Activated T-cell treated with anti-CD3 and anti-CD28 coated beads for 1 hour (primary cell): Measurements from ENCODE around the gene PCDHGA3.
"Not testable (repeated sequence)": the region's sequence is repeated elsewhere in the genome, so short reads cannot be mapped to it uniquely, and the experiment has no call there.

Experiments
- DNase-seq: peaks from one replicate; pipeline ENCODE4 v3.0.0-alpha.2; 2020; ENCODE audit warnings: low read depth

PCDHGA3 gene

DNA sequence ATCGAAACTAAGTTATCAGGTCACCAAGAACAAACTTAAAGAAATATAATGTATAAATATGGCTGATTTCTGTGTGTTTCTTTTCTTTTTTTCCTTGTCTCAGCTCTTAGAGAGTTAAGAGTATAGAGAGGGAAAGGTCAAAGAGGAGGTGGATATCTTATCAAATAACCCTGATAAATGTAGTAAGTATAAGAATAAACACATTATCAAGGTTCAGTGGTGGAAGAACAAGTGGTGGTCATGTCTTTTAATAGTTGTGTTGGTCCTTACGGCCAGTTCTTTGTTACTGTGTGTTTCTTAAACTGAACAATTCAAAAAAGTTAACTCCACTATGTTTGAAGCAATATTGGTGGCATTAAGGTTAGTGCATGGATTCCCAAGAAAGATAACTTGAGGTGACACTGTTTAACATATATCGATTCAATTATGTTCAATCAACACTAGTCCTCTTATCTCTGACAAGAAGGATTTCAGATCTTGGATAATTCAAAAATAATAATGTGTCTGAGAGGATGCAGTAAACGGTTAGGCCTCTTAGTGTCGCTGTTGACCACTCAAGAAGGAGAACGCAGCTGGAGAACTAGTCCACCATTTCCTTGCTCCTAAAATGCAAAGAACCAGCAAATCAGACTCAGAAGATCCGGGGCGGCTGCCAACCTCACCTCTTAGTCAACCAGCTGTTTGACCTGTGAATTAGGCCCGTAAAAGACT is at the start of gene PCDHGA3:
Gene PCDHGA3, plus strand, starts transcription at position 588 of the 711 bp plus-strand sequence. CDS start 205 bp downstream, outside the sequence.
- DNase-seq: no peak

- no peak for DNase-seq
Observed at GRCh38 chr5:141298376-141298775, 45.3 kb upstream of the PCDHGA3 start.

DNA sequence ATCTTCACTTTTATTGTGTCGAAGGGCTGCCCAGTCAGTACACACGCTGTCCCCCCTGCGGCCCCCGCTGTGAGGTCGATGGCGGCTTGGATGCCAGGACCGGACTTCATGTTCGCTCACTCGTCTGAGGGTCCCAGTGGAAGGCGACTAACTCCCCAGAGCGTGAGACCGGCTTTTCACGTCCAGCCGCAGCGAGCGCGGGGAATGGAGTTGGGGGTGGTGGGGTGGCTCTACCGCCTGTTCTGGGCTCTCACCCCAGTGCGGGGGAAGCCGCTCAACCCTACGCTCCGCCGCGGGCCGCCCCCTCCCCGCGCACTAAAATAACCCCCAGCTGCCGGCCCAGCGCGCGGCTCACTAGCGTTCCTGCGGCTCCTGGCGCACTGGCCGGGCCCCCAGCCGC is 39.9 kb upstream of the PCDHGA3 start, which contains the start of gene SLC25A2:
Gene SLC25A2, minus strand, starts transcription at position 294 of the 400 bp plus-strand sequence. Its CDS starts 184 bp downstream, at position 110.
- DNase-seq: no peak

GRCh38 chr5:141306630-141307029 is 37.0 kb upstream of the PCDHGA3 start:
- DNase-seq: no peak

DNA sequence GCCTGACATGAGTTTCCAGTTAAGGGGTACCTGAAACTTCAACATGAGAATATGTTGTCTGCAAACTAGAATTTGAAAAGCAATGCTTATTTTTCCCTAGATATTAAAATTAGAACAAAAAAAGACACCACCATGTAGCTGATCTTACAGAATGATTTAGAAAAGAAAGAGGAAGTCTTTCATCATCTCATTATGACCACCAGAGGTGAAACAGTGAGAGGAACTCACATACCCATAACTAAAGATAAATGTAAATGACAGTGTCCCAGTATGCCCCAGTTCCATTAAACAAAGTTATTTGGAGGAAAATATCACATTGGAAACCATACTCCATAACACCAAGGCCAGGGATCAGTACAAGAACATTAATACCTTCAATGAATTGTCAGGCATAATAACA is 29.9 kb upstream of the PCDHGA3 start:
- DNase-seq: no peak

DNA sequence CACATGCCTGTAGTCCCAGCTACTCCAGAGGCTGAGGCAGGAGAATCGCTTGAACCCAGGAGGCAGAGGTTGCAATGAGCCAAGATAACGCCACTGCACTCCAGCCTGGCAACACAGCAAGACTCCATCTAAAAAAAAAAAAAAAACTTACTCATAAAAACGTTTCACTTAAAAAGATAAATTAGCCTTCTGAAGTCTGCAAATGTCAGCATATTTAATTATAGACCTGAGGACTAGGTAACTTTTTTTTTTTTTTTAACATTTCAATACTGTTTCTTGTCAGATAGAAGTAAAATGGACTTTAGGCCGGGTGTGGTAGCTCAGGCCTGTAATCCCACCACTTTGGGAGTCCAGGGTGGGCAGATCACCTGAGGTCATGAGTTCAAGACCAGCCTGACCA is 26.7 kb upstream of the PCDHGA3 start:
- not testable (repeated sequence) for DNase-seq

DNA sequence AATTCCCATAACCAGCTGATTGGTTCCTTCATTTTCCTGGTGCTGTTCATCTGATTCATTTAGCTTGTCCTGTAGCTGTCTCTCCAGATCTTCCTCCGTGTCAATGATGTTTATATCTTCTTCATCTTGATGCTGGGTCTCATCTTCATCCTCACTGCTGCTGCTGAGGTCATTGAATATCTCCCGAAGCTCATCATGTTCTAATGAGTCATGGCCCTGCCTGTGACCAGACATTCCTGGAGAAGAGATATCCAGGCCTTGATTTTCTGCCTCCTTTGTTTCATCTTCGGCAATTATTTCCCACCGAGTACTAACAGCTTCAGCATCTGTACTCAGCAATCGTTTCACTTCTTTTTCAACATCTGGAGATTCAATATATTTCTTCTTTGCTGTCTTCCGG is 24.4 kb upstream of the PCDHGA3 start:
- no peak for DNase-seq

DNA sequence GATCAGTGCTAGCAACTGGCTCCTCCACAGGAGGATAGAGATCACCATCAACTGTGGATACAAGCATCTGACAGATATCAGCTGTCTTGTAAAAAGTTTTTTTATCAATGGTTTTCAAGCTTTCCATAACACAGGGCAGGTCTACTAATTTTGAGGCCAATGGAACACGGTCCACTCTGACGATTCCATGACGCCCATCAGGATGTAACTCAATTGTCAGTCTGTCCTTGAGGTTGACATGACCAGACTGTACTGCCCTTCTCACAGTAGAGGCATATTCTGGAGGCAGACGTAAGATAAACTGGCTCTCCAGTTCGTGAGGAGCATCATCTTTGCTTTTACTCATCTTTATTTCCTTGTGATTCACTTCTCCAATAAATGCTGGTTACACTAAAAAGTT is 23.9 kb upstream of the PCDHGA3 start:
- DNase-seq: no peak

DNA sequence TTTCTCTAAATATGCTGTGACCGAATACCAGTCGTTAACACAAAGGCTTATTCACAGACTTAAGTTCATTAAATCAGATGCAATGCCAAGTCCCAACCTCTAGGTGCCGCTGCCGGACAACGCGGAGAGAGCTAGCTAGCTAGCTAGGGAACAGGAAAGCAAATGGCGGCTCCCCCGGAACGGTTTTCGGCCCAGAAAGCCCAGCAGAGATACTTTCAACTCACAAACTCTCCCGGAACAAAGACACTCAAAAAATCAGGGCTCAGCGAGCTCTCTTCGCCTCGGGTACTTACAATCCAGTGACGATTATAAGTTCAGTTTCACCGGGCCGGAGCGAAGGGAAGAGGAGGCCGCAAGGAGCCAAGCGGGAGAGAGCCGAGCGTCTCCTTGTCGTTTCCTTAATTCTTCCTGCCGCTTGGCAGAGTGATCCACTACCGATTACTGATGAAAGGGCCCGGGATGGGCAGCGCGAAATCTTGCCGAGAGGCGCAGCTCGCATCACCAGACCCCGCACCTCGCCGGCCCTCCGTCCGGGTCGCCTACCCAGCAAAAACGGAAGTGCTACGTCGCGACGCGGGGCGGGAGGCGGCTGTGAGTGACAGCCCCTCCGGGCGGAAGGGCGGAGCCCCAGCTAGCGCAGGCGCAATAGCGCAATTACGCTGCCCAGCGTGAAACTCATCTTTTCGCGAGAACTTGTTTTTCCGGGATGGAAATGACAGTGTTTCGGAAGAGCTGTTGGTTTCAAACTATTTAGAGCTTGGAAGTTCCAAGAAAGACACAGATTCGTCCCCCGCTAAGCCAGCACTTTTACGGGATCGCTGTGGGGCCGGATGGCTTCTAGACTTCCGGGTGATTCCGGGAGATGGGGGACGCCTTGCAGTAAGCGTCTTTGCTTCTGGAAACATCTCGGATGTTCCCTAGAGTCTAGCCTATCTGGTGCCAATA is 23.1 kb upstream of the PCDHGA3 start, which contains the start of gene TAF7:
Gene TAF7, minus strand, starts transcription at position 560 of the 945 bp plus-strand sequence. CDS start 740 bp downstream, outside the sequence.
- peak; percentile 88 for DNase-seq

DNA sequence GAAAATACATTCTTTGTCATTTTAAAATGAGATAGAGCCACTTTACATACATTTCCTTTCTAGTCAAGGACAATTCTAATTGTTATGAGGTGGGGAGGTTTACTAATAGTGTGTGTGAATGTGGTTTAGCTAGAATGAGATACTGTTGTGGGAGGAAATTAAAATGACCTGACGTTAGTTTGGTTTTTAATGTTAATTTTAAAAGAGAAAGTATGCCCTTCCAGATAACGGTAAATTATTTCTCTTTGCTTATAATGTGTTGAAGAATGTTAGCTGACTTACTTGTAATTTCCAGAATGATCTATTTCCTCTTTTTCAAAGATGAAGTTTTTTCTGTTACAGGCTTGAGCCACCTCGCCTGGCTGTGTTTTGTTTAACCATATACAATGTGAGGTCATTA is 21.4 kb upstream of the PCDHGA3 start:
- DNase-seq: no peak

DNA sequence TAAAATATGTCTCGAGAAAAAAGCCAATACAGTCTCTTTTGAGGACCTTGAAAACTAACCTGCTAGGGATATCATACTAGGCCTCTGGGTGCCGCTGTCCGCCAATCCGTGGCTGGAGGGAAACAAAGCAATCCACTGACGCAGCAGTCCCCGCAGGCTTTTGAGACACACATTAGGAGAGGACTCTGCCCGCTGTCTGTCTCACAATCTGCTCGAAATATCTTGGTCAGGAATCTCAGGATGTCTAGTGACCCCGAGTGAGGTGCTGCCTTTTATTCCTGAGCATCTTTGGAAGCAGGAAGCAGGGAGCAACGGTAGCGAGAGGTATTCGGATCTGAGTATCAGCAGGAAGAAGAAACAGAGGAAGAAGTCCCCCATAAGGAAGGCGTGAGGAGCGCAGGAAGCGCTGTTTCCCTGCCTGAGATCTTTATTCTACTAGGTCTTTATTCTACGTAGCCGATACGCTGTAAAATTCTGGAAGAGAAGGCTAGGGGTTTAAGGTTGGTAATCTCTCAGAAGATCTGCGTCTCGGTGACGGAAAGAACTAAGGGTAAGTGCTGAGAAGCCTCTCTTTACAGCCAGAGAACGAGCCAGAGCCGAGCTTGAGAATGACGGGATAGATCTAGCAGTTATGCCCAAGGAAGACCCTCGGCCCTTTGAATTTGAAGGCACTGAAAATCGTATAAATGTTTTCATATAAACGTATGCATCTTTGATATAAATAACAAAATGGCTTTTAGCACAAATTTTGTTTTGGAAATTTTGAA is 17.4 kb upstream of the PCDHGA3 start:
- DNase-seq: peak; percentile 50

DNA sequence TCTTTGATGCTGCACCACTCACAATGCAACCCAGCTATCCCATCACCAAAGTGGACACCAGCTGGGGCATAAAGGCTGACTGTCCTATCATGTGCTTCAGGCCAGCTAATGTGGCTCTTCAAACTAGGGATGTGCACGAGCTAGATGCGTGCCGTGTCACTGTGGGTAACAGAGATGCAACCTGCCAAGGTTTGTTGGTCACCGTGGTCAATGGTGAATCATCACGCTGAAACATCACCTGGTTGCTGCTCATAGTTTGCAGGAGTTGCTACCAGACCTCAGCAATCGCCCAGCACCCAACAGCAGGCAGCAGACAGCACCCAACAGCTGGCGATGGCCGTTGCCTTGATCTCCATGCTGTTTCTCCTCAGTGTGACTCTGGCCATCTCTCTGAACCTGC is 15.4 kb upstream of the PCDHGA3 start:
- no peak for DNase-seq

GRCh38 chr5:141330299-141331080 is 13.1 kb upstream of the PCDHGA3 start, which contains the start of gene PCDHGA1:
Gene PCDHGA1, plus strand, starts transcription at chr5:141330514.
- DNase-seq: no peak

GRCh38 chr5:141332571-141332970 is 11.1 kb upstream of the PCDHGA3 start:
- not testable (repeated sequence) for DNase-seq

DNA sequence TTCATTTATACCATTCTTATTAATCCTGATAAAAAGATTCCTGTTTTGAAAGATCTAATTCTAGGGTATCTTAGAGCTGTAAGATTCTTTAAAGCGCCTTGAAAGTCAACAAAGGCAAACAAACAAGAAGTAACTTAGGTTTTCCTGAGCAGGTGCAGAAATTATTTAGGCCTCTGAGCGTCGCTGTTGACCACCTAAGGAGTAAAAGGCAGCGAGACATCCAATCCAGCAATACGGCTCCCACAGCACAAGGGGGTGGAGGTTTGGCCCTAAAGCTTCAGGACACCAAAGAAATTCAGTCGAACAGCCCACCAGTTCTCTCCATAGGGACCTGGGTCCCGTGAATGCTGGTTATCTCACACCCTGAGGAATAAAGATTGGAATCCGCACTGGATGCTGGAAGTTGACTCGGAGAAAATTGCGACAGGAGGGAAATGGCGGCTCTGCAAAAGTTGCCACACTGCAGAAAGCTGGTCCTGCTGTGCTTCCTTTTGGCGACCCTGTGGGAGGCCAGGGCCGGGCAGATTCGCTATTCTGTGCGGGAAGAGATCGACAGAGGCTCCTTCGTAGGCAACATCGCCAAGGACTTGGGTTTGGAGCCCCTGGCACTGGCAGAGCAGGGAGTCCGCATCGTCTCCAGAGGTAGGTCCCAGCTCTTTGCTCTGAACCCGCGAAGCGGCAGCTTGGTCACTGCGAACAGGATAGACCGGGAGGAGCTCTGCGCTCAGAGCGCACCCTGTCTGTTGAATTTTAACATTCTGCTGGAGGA is 4.9 kb upstream of the PCDHGA3 start, which contains the start of gene PCDHGA2:
Gene PCDHGA2, plus strand, starts transcription at position 223 of the 769 bp plus-strand sequence.
- no peak for DNase-seq

DNA sequence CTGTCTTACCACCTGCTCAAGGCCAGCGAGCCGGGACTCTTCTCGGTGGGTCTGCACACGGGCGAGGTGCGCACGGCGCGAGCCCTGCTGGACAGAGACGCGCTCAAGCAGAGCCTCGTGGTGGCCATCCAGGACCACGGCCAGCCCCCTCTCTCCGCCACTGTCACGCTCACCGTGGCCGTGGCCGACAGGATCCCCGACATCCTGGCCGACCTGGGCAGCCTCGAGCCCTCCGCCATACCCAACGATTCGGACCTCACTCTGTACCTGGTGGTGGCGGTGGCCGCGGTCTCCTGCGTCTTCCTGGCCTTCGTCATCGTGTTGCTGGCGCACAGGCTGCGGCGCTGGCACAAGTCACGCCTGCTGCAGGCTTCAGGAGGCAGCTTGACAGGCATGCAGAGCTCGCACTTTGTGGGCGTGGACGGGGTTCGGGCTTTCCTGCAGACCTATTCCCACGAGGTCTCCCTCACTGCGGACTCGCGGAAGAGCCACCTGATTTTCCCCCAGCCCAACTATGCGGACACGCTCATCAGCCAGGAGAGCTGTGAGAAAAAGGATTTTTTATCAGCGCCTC is 2.8 kb upstream of the PCDHGA3 start:
- DNase-seq: not testable (repeated sequence)

GRCh38 chr5:141342773-141343172 is 856 bp upstream of the PCDHGA3 start:
- DNase-seq: no peak

GRCh38 chr5:141343953-141344463 is 379 bp downstream of the PCDHGA3 start:
- no peak for DNase-seq

- no peak for DNase-seq
Observed at GRCh38 chr5:141345327-141345726, 1.7 kb downstream of the PCDHGA3 start.

DNA sequence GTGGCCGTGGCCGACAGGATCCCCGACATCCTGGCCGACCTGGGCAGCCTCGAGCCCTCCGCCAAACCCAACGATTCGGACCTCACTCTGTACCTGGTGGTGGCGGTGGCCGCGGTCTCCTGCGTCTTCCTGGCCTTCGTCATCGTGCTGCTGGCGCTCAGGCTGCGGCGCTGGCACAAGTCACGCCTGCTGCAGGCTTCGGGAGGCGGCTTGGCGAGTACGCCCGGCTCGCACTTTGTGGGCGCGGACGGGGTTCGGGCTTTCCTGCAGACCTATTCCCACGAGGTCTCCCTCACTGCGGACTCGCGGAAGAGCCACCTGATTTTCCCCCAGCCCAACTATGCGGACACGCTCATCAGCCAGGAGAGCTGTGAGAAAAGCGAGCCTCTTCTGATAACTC is 2.4 kb downstream of the PCDHGA3 start:
- not testable (repeated sequence) for DNase-seq
